ENCODE data around the gene MTFP1.

DNA sequence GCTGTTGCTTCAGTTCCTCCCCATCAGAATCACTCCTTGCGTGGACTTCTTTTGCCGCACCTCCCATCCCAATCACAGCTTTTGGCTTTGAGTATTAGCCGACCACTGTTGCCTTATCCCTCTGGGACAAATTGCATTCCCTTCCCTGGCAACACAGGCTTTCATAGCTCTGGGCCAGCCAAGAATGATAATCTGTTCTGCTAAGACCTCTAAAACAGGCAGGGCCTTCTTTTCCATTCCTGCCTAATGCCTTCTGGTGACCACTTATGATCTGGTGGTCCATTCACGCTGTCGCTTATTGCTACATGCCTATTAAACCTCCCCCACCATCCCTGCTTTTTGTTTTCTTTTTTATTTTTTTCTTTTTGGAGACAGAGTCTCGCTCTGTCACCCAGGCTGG is 19.2 kb upstream of the MTFP1 start:
- TF ChIP-seq, protein P1, sequence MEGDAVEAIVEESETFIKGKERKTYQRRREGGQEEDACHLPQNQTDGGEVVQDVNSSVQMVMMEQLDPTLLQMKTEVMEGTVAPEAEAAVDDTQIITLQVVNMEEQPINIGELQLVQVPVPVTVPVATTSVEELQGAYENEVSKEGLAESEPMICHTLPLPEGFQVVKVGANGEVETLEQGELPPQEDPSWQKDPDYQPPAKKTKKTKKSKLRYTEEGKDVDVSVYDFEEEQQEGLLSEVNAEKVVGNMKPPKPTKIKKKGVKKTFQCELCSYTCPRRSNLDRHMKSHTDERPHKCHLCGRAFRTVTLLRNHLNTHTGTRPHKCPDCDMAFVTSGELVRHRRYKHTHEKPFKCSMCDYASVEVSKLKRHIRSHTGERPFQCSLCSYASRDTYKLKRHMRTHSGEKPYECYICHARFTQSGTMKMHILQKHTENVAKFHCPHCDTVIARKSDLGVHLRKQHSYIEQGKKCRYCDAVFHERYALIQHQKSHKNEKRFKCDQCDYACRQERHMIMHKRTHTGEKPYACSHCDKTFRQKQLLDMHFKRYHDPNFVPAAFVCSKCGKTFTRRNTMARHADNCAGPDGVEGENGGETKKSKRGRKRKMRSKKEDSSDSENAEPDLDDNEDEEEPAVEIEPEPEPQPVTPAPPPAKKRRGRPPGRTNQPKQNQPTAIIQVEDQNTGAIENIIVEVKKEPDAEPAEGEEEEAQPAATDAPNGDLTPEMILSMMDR (conservative IDR thresholded peaks at IDR 0.05; ENCODE audit: low read depth, low read length): no peak
- no peak for TF ChIP-seq EZH2 (IDR thresholded peaks at IDR 0.05; ENCODE audit: low read length, unreplicated experiment)

Data from PC-3 (cell line).